ENCODE measurements around the gene SNTN. TPM values are rescaled to one million over a fixed set of nuclear protein-coding genes. Genes with fewer than 3 reads are reported as not detected.

SNTN gene
- polyA plus RNA-seq, 1 donor from 2014 or later = not detected

DNA sequence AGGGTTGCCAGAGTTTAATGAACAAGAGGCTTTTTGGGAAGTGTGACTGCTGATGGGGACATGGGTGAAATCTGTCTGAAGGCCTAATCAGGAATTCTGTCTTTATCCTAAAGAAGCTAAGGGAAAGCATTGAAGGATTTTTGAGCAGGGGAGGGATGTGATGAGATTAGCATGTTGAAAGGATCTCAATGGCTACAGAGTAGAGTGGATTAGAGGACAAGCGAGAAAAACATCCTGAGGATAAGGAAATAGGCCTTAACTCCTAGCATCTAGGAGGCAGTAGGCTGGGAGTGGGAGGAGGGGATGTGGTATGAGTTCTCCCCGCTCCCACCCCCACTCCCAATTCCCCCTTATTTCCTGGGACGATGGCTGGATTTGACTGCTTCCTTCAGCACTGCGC, 35.1 kb upstream of the SNTN start:
- H3F3A ChIP-seq (ENCODE audit: insufficient read depth, low read length, poor library complexity, severe bottlenecking) = no peaks in the 10 kb centered on the region
- no peak overlapping the region for H3K27ac ChIP-seq (ENCODE audit: low read length)
- no peaks in the 10 kb centered on the region for H4K20me1 ChIP-seq (ENCODE audit: insufficient read depth)
- no peak overlapping the region for H3K4me2 ChIP-seq (ENCODE audit: low read length)
- H3K9me2 ChIP-seq (ENCODE audit: insufficient read depth, low read length) = no peaks in the 10 kb centered on the region
- H3K9ac ChIP-seq (ENCODE audit: low read length) = no peak overlapping the region
- H3K36me3 ChIP-seq (ENCODE audit: insufficient read depth, low read length) = no peaks in the 10 kb centered on the region
- H3K79me2 ChIP-seq (replicated peaks; ENCODE audit: insufficient read depth, low read length) = no peaks in the 10 kb centered on the region
- no peak for TF ChIP-seq RAD21 (conservative IDR thresholded peaks at IDR 0.05)
- TF ChIP-seq, protein P1, sequence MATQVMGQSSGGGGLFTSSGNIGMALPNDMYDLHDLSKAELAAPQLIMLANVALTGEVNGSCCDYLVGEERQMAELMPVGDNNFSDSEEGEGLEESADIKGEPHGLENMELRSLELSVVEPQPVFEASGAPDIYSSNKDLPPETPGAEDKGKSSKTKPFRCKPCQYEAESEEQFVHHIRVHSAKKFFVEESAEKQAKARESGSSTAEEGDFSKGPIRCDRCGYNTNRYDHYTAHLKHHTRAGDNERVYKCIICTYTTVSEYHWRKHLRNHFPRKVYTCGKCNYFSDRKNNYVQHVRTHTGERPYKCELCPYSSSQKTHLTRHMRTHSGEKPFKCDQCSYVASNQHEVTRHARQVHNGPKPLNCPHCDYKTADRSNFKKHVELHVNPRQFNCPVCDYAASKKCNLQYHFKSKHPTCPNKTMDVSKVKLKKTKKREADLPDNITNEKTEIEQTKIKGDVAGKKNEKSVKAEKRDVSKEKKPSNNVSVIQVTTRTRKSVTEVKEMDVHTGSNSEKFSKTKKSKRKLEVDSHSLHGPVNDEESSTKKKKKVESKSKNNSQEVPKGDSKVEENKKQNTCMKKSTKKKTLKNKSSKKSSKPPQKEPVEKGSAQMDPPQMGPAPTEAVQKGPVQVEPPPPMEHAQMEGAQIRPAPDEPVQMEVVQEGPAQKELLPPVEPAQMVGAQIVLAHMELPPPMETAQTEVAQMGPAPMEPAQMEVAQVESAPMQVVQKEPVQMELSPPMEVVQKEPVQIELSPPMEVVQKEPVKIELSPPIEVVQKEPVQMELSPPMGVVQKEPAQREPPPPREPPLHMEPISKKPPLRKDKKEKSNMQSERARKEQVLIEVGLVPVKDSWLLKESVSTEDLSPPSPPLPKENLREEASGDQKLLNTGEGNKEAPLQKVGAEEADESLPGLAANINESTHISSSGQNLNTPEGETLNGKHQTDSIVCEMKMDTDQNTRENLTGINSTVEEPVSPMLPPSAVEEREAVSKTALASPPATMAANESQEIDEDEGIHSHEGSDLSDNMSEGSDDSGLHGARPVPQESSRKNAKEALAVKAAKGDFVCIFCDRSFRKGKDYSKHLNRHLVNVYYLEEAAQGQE (IDR thresholded peaks at IDR 0.05; ENCODE audit: borderline replicate concordance) = no peak
- TF ChIP-seq POLR2AphosphoS5 (IDR thresholded peaks at IDR 0.05) = no peak
- no peak for TF ChIP-seq TAF1 (IDR thresholded peaks at IDR 0.05; ENCODE audit: low read depth)
- TF ChIP-seq MXI1 (conservative IDR thresholded peaks at IDR 0.05; ENCODE audit: poor library complexity, severe bottlenecking) = no peak
- no peak for TF ChIP-seq EP300 (conservative IDR thresholded peaks at IDR 0.05; ENCODE audit: poor library complexity, severe bottlenecking)
- TF ChIP-seq, protein P2, sequence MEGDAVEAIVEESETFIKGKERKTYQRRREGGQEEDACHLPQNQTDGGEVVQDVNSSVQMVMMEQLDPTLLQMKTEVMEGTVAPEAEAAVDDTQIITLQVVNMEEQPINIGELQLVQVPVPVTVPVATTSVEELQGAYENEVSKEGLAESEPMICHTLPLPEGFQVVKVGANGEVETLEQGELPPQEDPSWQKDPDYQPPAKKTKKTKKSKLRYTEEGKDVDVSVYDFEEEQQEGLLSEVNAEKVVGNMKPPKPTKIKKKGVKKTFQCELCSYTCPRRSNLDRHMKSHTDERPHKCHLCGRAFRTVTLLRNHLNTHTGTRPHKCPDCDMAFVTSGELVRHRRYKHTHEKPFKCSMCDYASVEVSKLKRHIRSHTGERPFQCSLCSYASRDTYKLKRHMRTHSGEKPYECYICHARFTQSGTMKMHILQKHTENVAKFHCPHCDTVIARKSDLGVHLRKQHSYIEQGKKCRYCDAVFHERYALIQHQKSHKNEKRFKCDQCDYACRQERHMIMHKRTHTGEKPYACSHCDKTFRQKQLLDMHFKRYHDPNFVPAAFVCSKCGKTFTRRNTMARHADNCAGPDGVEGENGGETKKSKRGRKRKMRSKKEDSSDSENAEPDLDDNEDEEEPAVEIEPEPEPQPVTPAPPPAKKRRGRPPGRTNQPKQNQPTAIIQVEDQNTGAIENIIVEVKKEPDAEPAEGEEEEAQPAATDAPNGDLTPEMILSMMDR (IDR thresholded peaks at IDR 0.05; ENCODE audit: poor library complexity, severe bottlenecking) = no peak
- no peak for TF ChIP-seq EZH2 (IDR thresholded peaks at IDR 0.05; ENCODE audit: borderline replicate concordance, insufficient read depth, low read length, poor library complexity, severe bottlenecking)
- TF ChIP-seq SMC3 (conservative IDR thresholded peaks at IDR 0.05; ENCODE audit: poor library complexity) = no peak
- no peak overlapping the region for H2AFZ ChIP-seq (ENCODE audit: low read depth, low read length)
- H3K4me3 ChIP-seq (ENCODE audit: low read length) = no peak overlapping the region
- no peaks in the 10 kb centered on the region for H3K27me3 ChIP-seq (ENCODE audit: insufficient read depth, low read depth, low read length)
- no peaks in the 10 kb centered on the region for H3K9me3 ChIP-seq (ENCODE audit: low read length)

DNA sequence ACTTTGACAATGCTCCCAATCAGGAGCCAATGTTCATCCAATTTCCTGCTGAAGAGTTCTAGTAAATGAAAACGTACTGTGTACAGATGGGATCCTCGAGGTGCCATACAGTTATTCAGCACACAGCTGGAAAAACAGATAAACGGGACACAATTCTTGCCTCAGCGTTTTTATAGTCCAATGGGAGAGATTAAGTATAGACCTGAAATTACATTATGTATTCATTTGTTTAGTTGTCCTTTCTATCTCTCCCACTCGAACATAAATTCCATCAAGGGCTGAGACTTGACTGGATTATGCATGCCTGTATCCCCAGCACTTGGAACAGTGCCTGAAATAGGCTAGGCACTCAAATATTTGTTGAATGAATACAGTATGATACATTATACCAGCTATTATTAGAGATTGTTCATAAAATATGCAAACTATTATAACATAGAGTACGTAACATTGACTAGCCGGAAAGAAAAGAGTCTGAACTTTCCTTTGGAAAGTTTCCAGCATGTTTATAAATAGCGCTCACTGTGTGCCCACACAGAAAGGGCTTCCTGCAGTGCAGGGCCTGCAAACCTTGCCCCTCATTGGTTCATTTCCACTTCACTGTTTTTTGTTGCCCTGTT, 27.4 kb upstream of the SNTN start:
- Histone ChIP-seq H3F3A (ENCODE audit: insufficient read depth, low read length, poor library complexity, severe bottlenecking) (no peaks in the 10 kb centered on the region), H3K27ac (ENCODE audit: low read length) (no peak overlapping the region), H3K4me2 (ENCODE audit: low read length) (no peak overlapping the region), H2AFZ (ENCODE audit: low read depth, low read length) (no peak overlapping the region), H3K9me2 (ENCODE audit: insufficient read depth, low read length) (no peaks in the 10 kb centered on the region), H4K20me1 (ENCODE audit: insufficient read depth) (no peaks in the 10 kb centered on the region), H3K79me2 (replicated peaks; ENCODE audit: insufficient read depth, low read length) (no peaks in the 10 kb centered on the region), H3K9ac (ENCODE audit: low read length) (no peak overlapping the region), H3K4me3 (ENCODE audit: low read length) (no peak overlapping the region), H3K27me3 (ENCODE audit: insufficient read depth, low read depth, low read length) (no peaks in the 10 kb centered on the region), H3K9me3 (ENCODE audit: low read length) (no peaks in the 10 kb centered on the region), H3K36me3 (ENCODE audit: insufficient read depth, low read length) (no peaks in the 10 kb centered on the region)
- TF ChIP-seq MXI1 (conservative IDR thresholded peaks at IDR 0.05; ENCODE audit: poor library complexity, severe bottlenecking) = no peak

Data from neural cell (in vitro differentiated cells).